ENCODE measurements around the gene ATP8A2.

DNA sequence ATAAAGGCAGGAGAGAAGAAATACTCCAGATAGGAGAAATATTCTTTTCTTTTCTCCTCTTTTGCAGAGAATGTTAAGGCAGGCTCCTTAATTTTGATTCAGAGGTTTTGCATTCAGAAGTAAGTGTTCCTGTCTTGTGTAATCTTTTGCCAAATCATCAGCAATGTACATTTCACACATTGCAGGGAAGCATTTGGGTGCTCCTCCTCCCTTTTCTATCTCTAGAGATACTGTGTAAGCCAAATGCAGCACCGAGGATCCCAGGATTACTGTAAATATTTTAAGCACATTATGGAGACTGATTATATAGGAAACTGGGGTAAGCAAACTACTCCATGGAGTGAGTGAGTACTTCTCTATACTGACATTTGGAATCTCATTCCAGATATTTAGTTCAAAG lies 7.2 kb downstream of the ATP8A2 start:
- TF ChIP-seq, protein P1, sequence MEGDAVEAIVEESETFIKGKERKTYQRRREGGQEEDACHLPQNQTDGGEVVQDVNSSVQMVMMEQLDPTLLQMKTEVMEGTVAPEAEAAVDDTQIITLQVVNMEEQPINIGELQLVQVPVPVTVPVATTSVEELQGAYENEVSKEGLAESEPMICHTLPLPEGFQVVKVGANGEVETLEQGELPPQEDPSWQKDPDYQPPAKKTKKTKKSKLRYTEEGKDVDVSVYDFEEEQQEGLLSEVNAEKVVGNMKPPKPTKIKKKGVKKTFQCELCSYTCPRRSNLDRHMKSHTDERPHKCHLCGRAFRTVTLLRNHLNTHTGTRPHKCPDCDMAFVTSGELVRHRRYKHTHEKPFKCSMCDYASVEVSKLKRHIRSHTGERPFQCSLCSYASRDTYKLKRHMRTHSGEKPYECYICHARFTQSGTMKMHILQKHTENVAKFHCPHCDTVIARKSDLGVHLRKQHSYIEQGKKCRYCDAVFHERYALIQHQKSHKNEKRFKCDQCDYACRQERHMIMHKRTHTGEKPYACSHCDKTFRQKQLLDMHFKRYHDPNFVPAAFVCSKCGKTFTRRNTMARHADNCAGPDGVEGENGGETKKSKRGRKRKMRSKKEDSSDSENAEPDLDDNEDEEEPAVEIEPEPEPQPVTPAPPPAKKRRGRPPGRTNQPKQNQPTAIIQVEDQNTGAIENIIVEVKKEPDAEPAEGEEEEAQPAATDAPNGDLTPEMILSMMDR (IDR thresholded peaks at IDR 0.05): no peak
- TF ChIP-seq, protein P2, sequence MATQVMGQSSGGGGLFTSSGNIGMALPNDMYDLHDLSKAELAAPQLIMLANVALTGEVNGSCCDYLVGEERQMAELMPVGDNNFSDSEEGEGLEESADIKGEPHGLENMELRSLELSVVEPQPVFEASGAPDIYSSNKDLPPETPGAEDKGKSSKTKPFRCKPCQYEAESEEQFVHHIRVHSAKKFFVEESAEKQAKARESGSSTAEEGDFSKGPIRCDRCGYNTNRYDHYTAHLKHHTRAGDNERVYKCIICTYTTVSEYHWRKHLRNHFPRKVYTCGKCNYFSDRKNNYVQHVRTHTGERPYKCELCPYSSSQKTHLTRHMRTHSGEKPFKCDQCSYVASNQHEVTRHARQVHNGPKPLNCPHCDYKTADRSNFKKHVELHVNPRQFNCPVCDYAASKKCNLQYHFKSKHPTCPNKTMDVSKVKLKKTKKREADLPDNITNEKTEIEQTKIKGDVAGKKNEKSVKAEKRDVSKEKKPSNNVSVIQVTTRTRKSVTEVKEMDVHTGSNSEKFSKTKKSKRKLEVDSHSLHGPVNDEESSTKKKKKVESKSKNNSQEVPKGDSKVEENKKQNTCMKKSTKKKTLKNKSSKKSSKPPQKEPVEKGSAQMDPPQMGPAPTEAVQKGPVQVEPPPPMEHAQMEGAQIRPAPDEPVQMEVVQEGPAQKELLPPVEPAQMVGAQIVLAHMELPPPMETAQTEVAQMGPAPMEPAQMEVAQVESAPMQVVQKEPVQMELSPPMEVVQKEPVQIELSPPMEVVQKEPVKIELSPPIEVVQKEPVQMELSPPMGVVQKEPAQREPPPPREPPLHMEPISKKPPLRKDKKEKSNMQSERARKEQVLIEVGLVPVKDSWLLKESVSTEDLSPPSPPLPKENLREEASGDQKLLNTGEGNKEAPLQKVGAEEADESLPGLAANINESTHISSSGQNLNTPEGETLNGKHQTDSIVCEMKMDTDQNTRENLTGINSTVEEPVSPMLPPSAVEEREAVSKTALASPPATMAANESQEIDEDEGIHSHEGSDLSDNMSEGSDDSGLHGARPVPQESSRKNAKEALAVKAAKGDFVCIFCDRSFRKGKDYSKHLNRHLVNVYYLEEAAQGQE (IDR thresholded peaks at IDR 0.05; ENCODE audit: insufficient read depth in 1 of 2, low read depth in 2 of 2, low read length in 1 of 2): no peak

Data from Panc1 (cell line).